Endothelial cell of umbilical vein (primary cell): ENCODE measurements around the gene AGRN. TPM values are rescaled to one million over a fixed set of nuclear protein-coding genes. Genes with fewer than 3 reads are reported as not detected.
"Not testable (repeated sequence)": the region's sequence is repeated elsewhere in the genome, so short reads cannot be mapped to it uniquely, and the experiment has no call there.

Experiments
- BruUV-seq: library from RNA; stranded (reverse); fragments of 400-500 nt; replicated peaks from 2 replicates; lab custom pipeline; 2021; lab: Mats Ljungman, UMichigan
- CTCF ChIA-PET: fragments of 300-600, 350-600 bp; sonication (Branson Sonifier 250); formaldehyde crosslinking; loops from one replicate; lab custom pipeline; 2021; ENCODE audit warnings: antibody characterized with exemption, inconsistent platforms; lab: Charles Lee
- POLR2A ChIA-PET: fragments of 300-600, 350-600 bp; sonication (Branson Sonifier 250); formaldehyde crosslinking; loops from one replicate; lab custom pipeline; 2021; ENCODE audit warnings: antibody characterized with exemption, inconsistent platforms; lab: Charles Lee
- DNase-seq: peaks from one replicate; pipeline ENCODE4 v3.0.0-alpha.2; 2011; ENCODE audit warnings: low read depth, low spot score
- FAIRE-seq: peaks from 2 replicates; lab custom pipeline; 2011; peaks lifted over from hg19 to GRCh38; lab: Jason Lieb, UNC
- H2AFZ ChIP-seq: 2 replicates; pipeline ENCODE4 v1.6.0; 2012; ENCODE audit warnings: low read depth, low read length, control low read depth, inconsistent platforms
- H3K27ac ChIP-seq: 2 replicates; pipeline ENCODE4 v1.5.1; 2011; ENCODE audit warnings: low read depth, mild to moderate bottlenecking, control low read depth, low read length, moderate library complexity; ENCODE audit not compliant: insufficient read depth
- H3K27me3 ChIP-seq, 2 experiments: 2 replicates each; pipeline versions ENCODE4 v1.6.0 to v1.6.1; 2011; ENCODE audit warnings: low read length in 2 of 2, mixed read lengths in 1 of 2; ENCODE audit not compliant: control insufficient read depth in 2 of 2, insufficient read depth in 2 of 2
- H3K36me3 ChIP-seq, 2 experiments: 2 replicates in 1 of 2; 3 replicates in 1 of 2; pipeline ENCODE4 v1.5.1; 2011; ENCODE audit warnings: low read length in 2 of 2, mild to moderate bottlenecking in 1 of 2, moderate library complexity in 1 of 2; ENCODE audit not compliant: control insufficient read depth in 2 of 2, insufficient read depth in 2 of 2; ENCODE audit errors: extremely low read depth in 1 of 2
- H3K4me1 ChIP-seq: 3 replicates; pipeline ENCODE4 v1.5.1; 2011; ENCODE audit warnings: mild to moderate bottlenecking, low read length; ENCODE audit not compliant: control insufficient read depth, insufficient read depth; ENCODE audit errors: extremely low read depth
- H3K4me2 ChIP-seq: 2 replicates; pipeline ENCODE4 v1.6.1; 2011; ENCODE audit warnings: low read length, control low read depth, mixed read lengths; ENCODE audit not compliant: insufficient read depth
- H3K4me3 ChIP-seq, 3 experiments: fragments of 200-600 bp in 1 of 3; sonication (generic), shearing (Covaris generic) in 1 of 3; replicated peaks in 1 of 3; 2 replicates each; pipeline ENCODE4 v1.5.1; 2011 to 2016; ENCODE audit warnings: control low read depth in 3 of 3, low read length in 3 of 3, mild to moderate bottlenecking in 2 of 3, inconsistent platforms in 1 of 3, low read depth in 1 of 3, moderate library complexity in 1 of 3; ENCODE audit not compliant: insufficient read depth in 1 of 3
- H3K79me2 ChIP-seq: 2 replicates; pipeline ENCODE4 v1.6.0; 2012; ENCODE audit warnings: low read length, inconsistent platforms; ENCODE audit not compliant: control insufficient read depth, insufficient read depth
- H3K9ac ChIP-seq: replicated peaks from 2 replicates; pipeline ENCODE3; 2011; ENCODE audit warnings: low read length, control low read depth; ENCODE audit not compliant: insufficient read depth; ENCODE audit errors: extremely low read depth
- H3K9me1 ChIP-seq: replicated peaks from 3 replicates; pipeline ENCODE4 v1.6.0; 2011; ENCODE audit warnings: mild to moderate bottlenecking, low read length; ENCODE audit not compliant: control insufficient read depth, insufficient read depth; ENCODE audit errors: extremely low read depth
- H3K9me3 ChIP-seq: replicated peaks from 2 replicates; pipeline ENCODE4 v1.5.1; 2012; ENCODE audit warnings: low read length, inconsistent platforms; ENCODE audit not compliant: control insufficient read depth, insufficient read depth
- H4K20me1 ChIP-seq: replicated peaks from 2 replicates; pipeline ENCODE3; 2011; ENCODE audit warnings: mild to moderate bottlenecking, low read length; ENCODE audit not compliant: control insufficient read depth, insufficient read depth; ENCODE audit errors: extremely low read depth
- CTCF ChIP-seq, 2 donors: IDR thresholded peaks; 1 replicate in 1 of 2; 2 replicates in 1 of 2; pipeline ENCODE4 v1.5.1; 2011; ENCODE audit warnings: low read length in 2 of 2, mild to moderate bottlenecking in 2 of 2, moderate library complexity in 2 of 2, control low read depth in 1 of 2, inconsistent platforms in 1 of 2, low read depth in 1 of 2; ENCODE audit not compliant: insufficient read depth in 1 of 2; ENCODE audit errors: extremely low read depth in 1 of 2
- EZH2 ChIP-seq: IDR thresholded peaks from 2 replicates; pipeline ENCODE4 v1.6.1; 2012; ENCODE audit warnings: borderline replicate concordance, low read depth, mild to moderate bottlenecking, moderate library complexity, low read length, inconsistent platforms; ENCODE audit not compliant: severe bottlenecking
- FOS ChIP-seq: IDR thresholded peaks from 2 replicates; pipeline ENCODE4 v1.6.1; 2011; ENCODE audit warnings: mild to moderate bottlenecking, low read length, moderate library complexity, borderline replicate concordance; ENCODE audit not compliant: insufficient read depth
- GATA2 ChIP-seq: IDR thresholded peaks from 2 replicates; pipeline ENCODE4 v1.7.0; 2011; ENCODE audit warnings: low read depth, mild to moderate bottlenecking, moderate library complexity, mixed read lengths, low read length; ENCODE audit not compliant: insufficient read length, insufficient read depth
- JUN ChIP-seq: IDR thresholded peaks from 2 replicates; pipeline ENCODE4 v1.6.1; 2011; ENCODE audit warnings: borderline replicate concordance, low read depth; ENCODE audit not compliant: insufficient read length, insufficient read depth
- MAX ChIP-seq: IDR thresholded peaks from 2 replicates; pipeline ENCODE4 v1.6.1; 2011; ENCODE audit not compliant: insufficient read depth, insufficient read length
- MYC ChIP-seq: IDR thresholded peaks from one replicate; pipeline ENCODE4 v1.6.1; 2011; ENCODE audit warnings: mild to moderate bottlenecking, low read depth, low read length
- POLR2A ChIP-seq: IDR thresholded peaks from 2 replicates; pipeline ENCODE4 v1.6.1; 2012; ENCODE audit warnings: low read depth, mild to moderate bottlenecking, control low read depth, low read length
- POLR2AphosphoS5 ChIP-seq: IDR thresholded peaks from 2 replicates; pipeline ENCODE4 v1.6.1; 2012; ENCODE audit warnings: low read depth, mild to moderate bottlenecking, control low read depth, low read length, moderate library complexity; ENCODE audit not compliant: insufficient read depth
- dilution Hi-C: fragments of 300-500 bp; cut with MboI; formaldehyde crosslinking; loops from one replicate; pipeline ENCODE4 v1.15.0; 2019; ENCODE audit warnings: low sequenced_read_pairs; ENCODE audit not compliant: extremely low pct_ligation_motif_present
- intact Hi-C: fragments of 100-400 bp; cut with micrococcal nuclease; formaldehyde crosslinking; loops from one replicate; pipeline ENCODE4 v1.10.0; 2022
- polyA plus RNA-seq, 4 experiments: library from polyadenylated mRNA; depleted of rRNA in 3 of 4; stranded (reverse) in 3 of 4; unstranded in 1 of 4; fragments of >200 nt; gene quantifications; 2 replicates each; pipeline versions ENCODE4 v1.2.1 to v1.2.3, GENCODE V29; 2011 to 2012; ENCODE audit warnings: missing spikeins in 1 of 4
- total RNA-seq: library from RNA; stranded (reverse); gene quantifications from 2 replicates; pipeline ENCODE4 v1.2.3, GENCODE V29; 2021

AGRN gene
- total and polyA plus RNA-seq, 2 donors (not counting 3 experiments of a cell fraction or from before 2014, with no cell fraction given): 66.6 to 67.8 TPM

GRCh38 chr1:993379-993995, 26.4 kb upstream of the AGRN start:
- BruUV-seq: no TSS peak
- peaks cover 0 to 13% of the 10 kb centered on the region in 2 experiments for H3K27me3 ChIP-seq
- no peaks in the 10 kb centered on the region for H3K4me1 ChIP-seq
- no peak overlapping the region for H3K9ac ChIP-seq
- H3K9me1 ChIP-seq: no peaks in the 10 kb centered on the region
- no peak for DNase-seq
- H3K9me3 ChIP-seq: no peaks in the 10 kb centered on the region
- no peak overlapping the region for H2AFZ ChIP-seq
- TF ChIP-seq JUN (no peak), FOS (no peak), MAX (no peak), CTCF (IDR thresholded peaks at IDR 0.05; ENCODE audit: extremely low read depth in 1 of 2, insufficient read depth in 1 of 2, low read depth in 1 of 2, low read length in 2 of 2) (no peak), POLR2A (no peak), MYC (no peak), POLR2AphosphoS5 (no peak), EZH2 (no peak), GATA2 (no peak)
- no peak overlapping the region for H3K27ac ChIP-seq
- no peak overlapping the region for H3K4me2 ChIP-seq
- no peak for FAIRE-seq
- dilution Hi-C loops (no loop called here), intact Hi-C loops (no loop called here)
- ChIA-PET POLR2A (no interaction called here), CTCF (interaction anchor here (2.5 to 3.9 kb wide), 2 partner anchors 9 to 10 kb away, joined by 11 to 25 read pairs; no protein-coding TSS in a partner anchor)
- no peak overlapping the region for H3K4me3 ChIP-seq
- H4K20me1 ChIP-seq: no peaks in the 10 kb centered on the region
- no peaks in the 10 kb centered on the region for H3K79me2 ChIP-seq
- no peaks in the 10 kb centered on the region for H3K36me3 ChIP-seq

GRCh38 chr1:994546-994945, 25.4 kb upstream of the AGRN start:
- CTCF ChIA-PET: interaction anchor here (3.9 kb wide), 1 partner anchor 11 kb away, joined by 25 read pairs; no protein-coding TSS in a partner anchor
- POLR2A ChIA-PET: not testable (repeated sequence)

More at GRCh38 chr1:994546-994945, 25.4 kb upstream of the AGRN start:
- H3K79me2 ChIP-seq, H3K27ac ChIP-seq, H3K9me3 ChIP-seq, H4K20me1 ChIP-seq, H3K9ac ChIP-seq, intact Hi-C loops, BruUV-seq, dilution Hi-C loops, FAIRE-seq, DNase-seq, H3K36me3 ChIP-seq, H3K9me1 ChIP-seq, H3K4me2 ChIP-seq, H2AFZ ChIP-seq, H3K4me3 ChIP-seq, H3K4me1 ChIP-seq: not testable (repeated sequence)
- H3K27me3 ChIP-seq: peaks cover 0 to 18% of the 10 kb centered on the region in 2 experiments
